GM21737 (cell line): ENCODE data around the gene CEP104.
"Not testable (repeated sequence)": the region's sequence is repeated elsewhere in the genome, so short reads cannot be mapped to it uniquely, and the experiment has no call there.

ENCODE experiments used
- ATAC-seq: cut with Tn5 transposase; IDR thresholded peaks from one replicate; pipeline ENCODE4 v1.9.1; 2021; ENCODE audit warnings: mild to moderate bottlenecking, moderate library complexity; ENCODE audit not compliant: unreplicated experiment

The CEP104 gene

GRCh38 chr1:3803905-3804626 is 52.9 kb downstream of the CEP104 start:
- ATAC-seq, result no peak

- ATAC-seq, result not testable (repeated sequence)
Observed at GRCh38 chr1:3800795-3801194, 56.2 kb downstream of the CEP104 start.

- no peak for ATAC-seq
Observed at GRCh38 chr1:3799976-3800685, 56.9 kb downstream of the CEP104 start.

- ATAC-seq, result peak; percentile 97
Observed at GRCh38 chr1:3796215-3797061, 60.6 kb downstream of the CEP104 start, which contains the start of gene LRRC47. TSS of gene LRRC47 (minus strand) at chr1:3796498. CDS start at chr1:3796476, 22 bp downstream.

GRCh38 chr1:3795453-3796214 is 61.4 kb downstream of the CEP104 start:
- ATAC-seq, result peak; percentile 27

GRCh38 chr1:3790952-3791351 is 66.1 kb downstream of the CEP104 start:
- ATAC-seq, result no peak

- ATAC-seq, result no peak
Observed at GRCh38 chr1:3790500-3790923, 66.5 kb downstream of the CEP104 start.

- ATAC-seq, result no peak
Observed at GRCh38 chr1:3789421-3790300, 67.3 kb downstream of the CEP104 start.

- ATAC-seq, result no peak
Observed at GRCh38 chr1:3788756-3789420, 68.1 kb downstream of the CEP104 start.

- no peak for ATAC-seq
Observed at GRCh38 chr1:3787745-3788605, 69.0 kb downstream of the CEP104 start.

GRCh38 chr1:3787349-3787715 is 69.7 kb downstream of the CEP104 start:
- no peak for ATAC-seq

GRCh38 chr1:3786468-3787348 is 70.3 kb downstream of the CEP104 start:
- ATAC-seq, result no peak

- ATAC-seq, result no peak
Observed at GRCh38 chr1:3785456-3786157, 71.4 kb downstream of the CEP104 start.

- ATAC-seq, result no peak
Observed at GRCh38 chr1:3785045-3785444, 72.0 kb downstream of the CEP104 start.

- ATAC-seq, result no peak
Observed at GRCh38 chr1:3783651-3784474, 73.1 kb downstream of the CEP104 start.

GRCh38 chr1:3780901-3781300 is 76.1 kb downstream of the CEP104 start:
- ATAC-seq, result no peak
